Testis (tissue), 3 donors: ENCODE measurements around the gene MS4A4E. TPM values are rescaled to one million over a fixed set of nuclear protein-coding genes. Genes with fewer than 3 reads are reported as not detected.
"Not testable (repeated sequence)": the region's sequence is repeated elsewhere in the genome, so short reads cannot be mapped to it uniquely, and the experiment has no call there.

Source experiments
- DNase-seq: peaks from one replicate; pipeline ENCODE4 v3.0.0-alpha.2; 2019
- H3K27ac ChIP-seq, 2 donors: fragments of 200-600 bp; sonication (generic); one replicate each; pipeline ENCODE4 v1.5.1; 2019
- H3K27me3 ChIP-seq: fragments of 200-600 bp; sonication (generic); one replicate; pipeline ENCODE4 v1.5.1; 2019
- H3K36me3 ChIP-seq: fragments of 200-600 bp; sonication (generic); one replicate; pipeline ENCODE4 v1.5.1; 2017; ENCODE audit warnings: low read depth; ENCODE audit errors: missing control alignments
- H3K4me1 ChIP-seq: fragments of 200-600 bp; sonication (generic); one replicate; pipeline ENCODE4 v1.5.1; 2019
- H3K4me3 ChIP-seq, 2 donors: fragments of 200-600 bp; sonication (generic); one replicate each; pipeline ENCODE4 v1.5.1; 2017 to 2019
- H3K9me3 ChIP-seq: fragments of 200-600 bp; sonication (generic); one replicate; pipeline ENCODE4 v1.5.1; 2017
- CTCF ChIP-seq, 3 experiments: fragments of 450-650 bp in 2 of 3; fragments of 200-600 bp in 1 of 3; sonication (generic) in 1 of 3; IDR thresholded peaks; one replicate each; pipeline ENCODE4 v1.5.1; 2016 to 2019; ENCODE audit warnings: antibody characterized with exemption in 3 of 3, mild to moderate bottlenecking in 2 of 3, moderate library complexity in 1 of 3
- POLR2A ChIP-seq: fragments of 450-650 bp; IDR thresholded peaks from one replicate; pipeline ENCODE4 v1.6.1; 2017; ENCODE audit warnings: antibody characterized with exemption, mild to moderate bottlenecking, moderate library complexity
- WGBS, 2 donors: methylation state at CpG; one replicate each; pipeline ENCODE4 v1.1.5; 2018; 5-methylcytosine and 5-hydroxymethylcytosine counted together
- intact Hi-C: fragments of 100-400 bp; cut with DNase I; formaldehyde crosslinking; loops from one replicate; pipeline ENCODE4 v1.15.1; 2023; ENCODE audit warnings: low total_unique reads
- microRNA-seq, 2 donors: library from miRNA; unstranded; fragments of <30 nt; microRNA quantifications; one replicate each; pipeline ENCODE4, GENCODE V29; 2016; ENCODE audit warnings: borderline number of aligned reads in 2 of 2, borderline replicate concordance in 1 of 2
- polyA plus RNA-seq: library from polyadenylated mRNA; stranded (reverse); fragments of 350-450 nt; fragmentation: Illumina TruSeq; extraction: RNeasy Lipid Tissue Mini Kit (QIAGEN cat#74804); gene quantifications from one replicate; pipeline ENCODE4 v1.2.3, GENCODE V29; 2014; ENCODE audit warnings: low read depth, low replicate concordance; ENCODE audit not compliant: insufficient read depth
- small RNA-seq, 2 donors: library from RNA; depleted of rRNA; stranded (forward); fragments of <200 nt; gene quantifications; one replicate each; pipeline ENCODE3, GENCODE V24; 2016
- total RNA-seq, 2 donors: library from RNA; depleted of rRNA; stranded (reverse); fragments of >200 nt; gene quantifications; one replicate each; pipeline ENCODE4 v1.2.3, GENCODE V29; 2016

Gene MS4A4E
- total and polyA plus RNA-seq, 3 donors from 2014 or later = 1.3 to 4.6 (median 3.8) TPM

- no peak overlapping the region for H3K27ac ChIP-seq
- no peaks in the 10 kb centered on the region for H3K36me3 ChIP-seq
- no peaks in the 10 kb centered on the region for H3K4me1 ChIP-seq
- intact Hi-C loops = no loop called here
- no peak for DNase-seq
- WGBS, 2 donors = 51 to 57% methylated on average over 2 of the region's 2 CpGs
- no peaks in the 10 kb centered on the region for H3K9me3 ChIP-seq
- TF ChIP-seq POLR2A (no peak), CTCF (IDR thresholded peaks at IDR 0.05) (no peak)
- H3K4me3 ChIP-seq = no peak overlapping the region
- no peaks in the 10 kb centered on the region for H3K27me3 ChIP-seq
Observed at GRCh38 chr11:60159284-60159683, 83.7 kb downstream of the MS4A4E start.

DNA sequence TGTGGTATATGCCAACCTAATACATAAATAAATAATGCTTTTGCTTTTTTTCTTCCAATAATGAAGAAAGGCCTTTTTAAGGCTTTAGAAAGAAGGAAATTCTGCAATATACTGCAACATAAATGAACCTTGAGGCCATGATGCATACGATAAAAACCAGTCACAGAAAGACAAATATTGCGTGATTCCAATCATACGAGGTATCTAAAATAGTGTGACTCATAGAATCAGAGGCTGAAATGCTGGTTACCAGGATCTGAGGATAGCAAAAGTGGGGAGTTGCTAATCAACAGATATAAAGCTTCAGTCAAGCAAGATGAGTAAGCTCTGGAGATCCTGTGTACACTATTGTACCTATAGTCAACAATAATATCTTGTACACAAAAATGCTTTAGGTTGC, 84.3 kb downstream of the MS4A4E start:
- WGBS, 2 donors = 78 to 82% methylated on average over 3 of the region's 3 CpGs
- Histone ChIP-seq H3K27ac (no peak overlapping the region), H3K27me3 (no peaks in the 10 kb centered on the region), H3K4me1 (no peaks in the 10 kb centered on the region), H3K36me3 (no peaks in the 10 kb centered on the region), H3K4me3 (no peak overlapping the region), H3K9me3 (no peaks in the 10 kb centered on the region)
- no peak for TF ChIP-seq CTCF (IDR thresholded peaks at IDR 0.05)
- no peak for TF ChIP-seq POLR2A
- intact Hi-C loops = no loop called here
- no peak for DNase-seq

DNA sequence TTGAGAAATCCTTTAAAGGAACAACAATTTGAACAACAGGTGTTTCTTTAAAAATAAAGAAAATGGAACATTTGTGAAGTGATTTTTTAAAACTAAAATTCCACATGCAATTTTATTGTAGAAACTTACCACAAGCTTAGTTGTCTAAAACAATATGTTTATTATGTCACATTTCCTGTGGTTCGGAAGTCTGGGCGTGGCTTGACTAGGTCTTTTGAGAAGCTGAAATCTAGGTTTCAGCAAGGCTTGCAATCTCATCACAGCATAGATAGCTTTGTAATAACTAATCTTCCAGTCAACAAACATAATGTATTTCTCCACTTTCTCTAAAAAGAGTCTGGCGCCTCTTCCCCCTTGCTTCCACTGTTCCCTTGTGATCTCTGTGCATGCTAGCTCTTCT, 87.0 kb downstream of the MS4A4E start:
- WGBS, 2 donors = 86 to 90% methylated on average over 3 of the region's 3 CpGs
- Histone ChIP-seq H3K4me1 (no peaks in the 10 kb centered on the region), H3K27ac (no peak overlapping the region), H3K9me3 (no peaks in the 10 kb centered on the region), H3K36me3 (no peaks in the 10 kb centered on the region), H3K4me3 (no peak overlapping the region), H3K27me3 (no peaks in the 10 kb centered on the region)
- DNase-seq = no peak
- intact Hi-C loops = no loop called here
- TF ChIP-seq POLR2A (no peak), CTCF (IDR thresholded peaks at IDR 0.05) (no peak)

DNA sequence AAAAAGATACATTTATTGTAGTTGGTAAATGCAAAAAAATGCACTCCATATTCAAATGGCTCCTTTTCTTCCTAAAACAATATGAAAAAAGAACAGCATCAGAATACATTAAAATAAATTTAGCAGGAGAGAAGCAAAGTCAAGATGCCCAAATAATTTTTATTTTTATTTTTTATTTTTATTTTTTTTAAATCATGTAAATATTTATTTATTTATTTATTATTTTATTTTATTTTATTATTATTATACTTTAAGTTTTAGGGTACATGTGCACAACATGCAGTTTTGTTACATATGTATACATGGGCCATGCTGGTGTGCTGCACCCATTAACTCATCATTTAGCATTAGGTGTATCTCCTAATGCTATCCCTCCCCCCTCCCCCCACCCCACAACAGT, 90.2 kb downstream of the MS4A4E start:
- H3K36me3 ChIP-seq, DNase-seq, H3K4me3 ChIP-seq, H3K9me3 ChIP-seq, H3K27ac ChIP-seq, intact Hi-C loops, H3K27me3 ChIP-seq, H3K4me1 ChIP-seq: not testable (repeated sequence)

GRCh38 chr11:60150279-60150678, 92.7 kb downstream of the MS4A4E start:
- Histone ChIP-seq H3K27me3 (no peaks in the 10 kb centered on the region), H3K9me3 (no peaks in the 10 kb centered on the region), H3K4me1 (no peaks in the 10 kb centered on the region), H3K4me3 (no peak overlapping the region), H3K27ac (no peak overlapping the region), H3K36me3 (no peaks in the 10 kb centered on the region)
- no peak for DNase-seq
- TF ChIP-seq CTCF (IDR thresholded peaks at IDR 0.05) (no peak), POLR2A (no peak)
- 89 to 91% methylated on average over 1 of the region's 1 CpG for WGBS, 2 donors
- intact Hi-C loops = no loop called here

Small RNAs within 50 kb of the gene (microRNA-seq; reads per million reads assigned to microRNA genes)
- gene MIR6503 = 1.4 to 4.2 reads per million in 2 donors

Small RNAs within 50 kb of the gene (small RNA-seq; reads per million reads assigned to genes)
- 0 to 1.1 reads per million in 2 donors for gene MIR6503

Other genes with a start within 250 kb of the MS4A4E start
- gene OOSP4B, start 226.0 kb downstream of the MS4A4E start, total RNA-seq = under 1 TPM in 1 of 2 donors, not detected in 1; 0.43 TPM
- not detected for gene OOSP4B, start 226.0 kb downstream of the MS4A4E start, polyA plus RNA-seq
- gene OOSP2, start 202.7 kb downstream of the MS4A4E start, total RNA-seq = 10 to 100 TPM; 50.2 to 73.2 TPM
- 41.9 TPM for gene OOSP2, start 202.7 kb downstream of the MS4A4E start, polyA plus RNA-seq
- gene MS4A3, start 186.5 kb downstream of the MS4A4E start, total RNA-seq = 1 to 10 TPM; 1.2 to 1.7 TPM
- 0.63 TPM for gene MS4A3, start 186.5 kb downstream of the MS4A4E start, polyA plus RNA-seq
- 1 to 10 TPM in 1 of 2 donors, under 1 TPM in 1; 0.39 to 2.6 TPM for gene MS4A2, start 154.5 kb downstream of the MS4A4E start, total RNA-seq
- 2.0 TPM for gene MS4A2, start 154.5 kb downstream of the MS4A4E start, polyA plus RNA-seq
- 10 to 100 TPM in 1 of 2 donors, 1 to 10 TPM in 1; 6.1 to 21.6 TPM for gene MS4A6A, start 60.1 kb downstream of the MS4A4E start, total RNA-seq
- gene MS4A6A, start 60.1 kb downstream of the MS4A4E start, polyA plus RNA-seq = 49.5 TPM
- 10 to 100 TPM in 1 of 2 donors, 1 to 10 TPM in 1; 2.0 to 11.0 TPM for gene MS4A4A, start 37.5 kb upstream of the MS4A4E start, total RNA-seq
- 11.4 TPM for gene MS4A4A, start 37.5 kb upstream of the MS4A4E start, polyA plus RNA-seq
- 10 to 100 TPM; 31.4 to 75.4 TPM for gene MS4A6E, start 84.1 kb upstream of the MS4A4E start, total RNA-seq
- 167 TPM for gene MS4A6E, start 84.1 kb upstream of the MS4A4E start, polyA plus RNA-seq
- 10 to 100 TPM in 1 of 2 donors, 1 to 10 TPM in 1; 5.7 to 11.9 TPM for gene MS4A7, start 135.4 kb upstream of the MS4A4E start, total RNA-seq
- gene MS4A7, start 135.4 kb upstream of the MS4A4E start, polyA plus RNA-seq = 8.9 TPM
- gene MS4A14, start 153.3 kb upstream of the MS4A4E start, total RNA-seq = 100 to 1,000 TPM in 1 of 2 donors, 10 to 100 TPM in 1; 32.7 to 154 TPM
- 127 TPM for gene MS4A14, start 153.3 kb upstream of the MS4A4E start, polyA plus RNA-seq
- gene MS4A5, start 186.4 kb upstream of the MS4A4E start, total RNA-seq = 10 to 100 TPM; 17.9 to 48.1 TPM
- gene MS4A5, start 186.4 kb upstream of the MS4A4E start, polyA plus RNA-seq = 71.6 TPM
- gene MS4A1, start 212.7 kb upstream of the MS4A4E start, total RNA-seq = 1 to 10 TPM in 1 of 2 donors, under 1 TPM in 1; 0.43 to 4.0 TPM
- gene MS4A1, start 212.7 kb upstream of the MS4A4E start, polyA plus RNA-seq = 2.8 TPM
- under 1 TPM; 0.71 to 0.74 TPM for gene MS4A12, start 249.6 kb upstream of the MS4A4E start, total RNA-seq
- 0.33 TPM for gene MS4A12, start 249.6 kb upstream of the MS4A4E start, polyA plus RNA-seq